SK-N-SH treated with all-trans-retinoic acid at 6 μM for 48 hours (cell line): ENCODE data around the gene MED27.

Source experiments
- ATAC-seq: fragments of 200-7000 bp; cut with Tn5 transposase; 3 replicates; pipeline ENCODE4 v1.9.1; 2020; ENCODE audit warnings: mild to moderate bottlenecking, moderate library complexity
- ARNTL ChIP-seq: fragments of 450-650 bp; formaldehyde crosslinking; IDR thresholded peaks from 2 replicates; pipeline ENCODE4 v1.5.0; 2020; ENCODE audit warnings: low read depth, mild to moderate bottlenecking, moderate library complexity, borderline replicate concordance
- BACH2 ChIP-seq: fragments of 250-450 bp; sonication (Bioruptor Pico); IDR thresholded peaks from 2 replicates; pipeline ENCODE4 v1.9.0; 2021; ENCODE audit warnings: mild to moderate bottlenecking, borderline replicate concordance
- CSDC2 ChIP-seq: fragments of 250-450 bp; sonication (Bioruptor Pico); IDR thresholded peaks from 2 replicates; pipeline ENCODE4 v1.5.0; 2020; ENCODE audit warnings: mild to moderate bottlenecking, moderate library complexity
- GLIS3 ChIP-seq: fragments of 250-450 bp; sonication (Bioruptor Pico); IDR thresholded peaks from 2 replicates; pipeline ENCODE4 v1.5.0; 2020; ENCODE audit warnings: mild to moderate bottlenecking, moderate library complexity
- ISL1 ChIP-seq: fragments of 250-450 bp; sonication (Bioruptor Pico); IDR thresholded peaks from 2 replicates; pipeline ENCODE4 v2.1.2; 2022; ENCODE audit warnings: mild to moderate bottlenecking, moderate library complexity
- OSR1 ChIP-seq: fragments of 250-450 bp; sonication (Bioruptor Pico); IDR thresholded peaks from 2 replicates; pipeline ENCODE4 v1.8.0; 2022; ENCODE audit warnings: moderate library complexity, mild to moderate bottlenecking, inconsistent platforms
- PPARA ChIP-seq: fragments of 250-450 bp; sonication (Bioruptor Pico); IDR thresholded peaks from 2 replicates; pipeline ENCODE4 v1.5.0; 2020; ENCODE audit warnings: mild to moderate bottlenecking, borderline replicate concordance
- RARB ChIP-seq: fragments of 250-450 bp; sonication (Bioruptor Pico); IDR thresholded peaks from 2 replicates; pipeline ENCODE4 v1.8.0; 2021; ENCODE audit warnings: mild to moderate bottlenecking, moderate library complexity
- SNAI2 ChIP-seq: fragments of 250-450 bp; sonication (Bioruptor Pico); IDR thresholded peaks from 2 replicates; pipeline ENCODE4 v1.5.0; 2020; ENCODE audit warnings: mild to moderate bottlenecking, moderate library complexity
- TCF4 ChIP-seq: fragments of 250-450 bp; sonication (Bioruptor Pico); IDR thresholded peaks from 2 replicates; pipeline ENCODE4 v1.8.0; 2021; ENCODE audit warnings: mild to moderate bottlenecking, moderate library complexity, borderline replicate concordance
- TOX ChIP-seq: fragments of 250-450 bp; sonication (Bioruptor Pico); IDR thresholded peaks from 2 replicates; pipeline ENCODE4 v1.8.0; 2021; ENCODE audit warnings: mild to moderate bottlenecking, moderate library complexity, borderline replicate concordance
- ZC3H10 ChIP-seq: fragments of 250-450 bp; sonication (Bioruptor Pico); IDR thresholded peaks from 2 replicates; pipeline ENCODE4 v1.5.1; 2021; ENCODE audit warnings: mild to moderate bottlenecking, moderate library complexity
- ZFP3 ChIP-seq: fragments of 250-450 bp; sonication (Bioruptor Pico); IDR thresholded peaks from 2 replicates; pipeline ENCODE4 v1.5.0; 2020; ENCODE audit warnings: mild to moderate bottlenecking, moderate library complexity
- ZFP30 ChIP-seq: fragments of 450-650 bp; formaldehyde crosslinking; IDR thresholded peaks from 2 replicates; pipeline ENCODE4 v1.5.0; 2022; ENCODE audit warnings: mild to moderate bottlenecking, moderate library complexity
- ZNF565 ChIP-seq: fragments of 450-650 bp; formaldehyde crosslinking; conservative IDR thresholded peaks from 2 replicates; pipeline ENCODE4 v1.5.0; 2020; ENCODE audit warnings: low read depth, mild to moderate bottlenecking, moderate library complexity
- ZNF70 ChIP-seq: fragments of 450-650 bp; formaldehyde crosslinking; IDR thresholded peaks from 2 replicates; pipeline ENCODE4 v1.5.0; 2020; ENCODE audit warnings: mild to moderate bottlenecking, moderate library complexity
- ZNF8 ChIP-seq: fragments of 450-650 bp; formaldehyde crosslinking; IDR thresholded peaks from 2 replicates; pipeline ENCODE4 v1.5.0; 2020; ENCODE audit warnings: mild to moderate bottlenecking, moderate library complexity
- TF ChIP-seq, protein P1 (sequence below): fragments of 250-450 bp; sonication (Bioruptor Pico); IDR thresholded peaks from 2 replicates; pipeline ENCODE4 v1.5.1; 2021; ENCODE audit warnings: mild to moderate bottlenecking, moderate library complexity
- TF ChIP-seq, protein P2 (sequence below): fragments of 250-450 bp; sonication (Bioruptor Pico); IDR thresholded peaks from 2 replicates; pipeline ENCODE4 v1.8.0; 2020; ENCODE audit warnings: mild to moderate bottlenecking, moderate library complexity, borderline replicate concordance
- TF ChIP-seq, protein P3 (sequence below): fragments of 250-450 bp; sonication (Bioruptor Pico); IDR thresholded peaks from 2 replicates; pipeline ENCODE4 v1.8.0; 2021; ENCODE audit warnings: low read depth, mild to moderate bottlenecking, moderate library complexity, borderline replicate concordance
- TF ChIP-seq, protein P4 (sequence below): fragments of 250-450 bp; sonication (Bioruptor Pico); IDR thresholded peaks from 2 replicates; pipeline ENCODE4 v1.5.1; 2020; ENCODE audit warnings: low read depth, mild to moderate bottlenecking, moderate library complexity

The MED27 gene

DNA sequence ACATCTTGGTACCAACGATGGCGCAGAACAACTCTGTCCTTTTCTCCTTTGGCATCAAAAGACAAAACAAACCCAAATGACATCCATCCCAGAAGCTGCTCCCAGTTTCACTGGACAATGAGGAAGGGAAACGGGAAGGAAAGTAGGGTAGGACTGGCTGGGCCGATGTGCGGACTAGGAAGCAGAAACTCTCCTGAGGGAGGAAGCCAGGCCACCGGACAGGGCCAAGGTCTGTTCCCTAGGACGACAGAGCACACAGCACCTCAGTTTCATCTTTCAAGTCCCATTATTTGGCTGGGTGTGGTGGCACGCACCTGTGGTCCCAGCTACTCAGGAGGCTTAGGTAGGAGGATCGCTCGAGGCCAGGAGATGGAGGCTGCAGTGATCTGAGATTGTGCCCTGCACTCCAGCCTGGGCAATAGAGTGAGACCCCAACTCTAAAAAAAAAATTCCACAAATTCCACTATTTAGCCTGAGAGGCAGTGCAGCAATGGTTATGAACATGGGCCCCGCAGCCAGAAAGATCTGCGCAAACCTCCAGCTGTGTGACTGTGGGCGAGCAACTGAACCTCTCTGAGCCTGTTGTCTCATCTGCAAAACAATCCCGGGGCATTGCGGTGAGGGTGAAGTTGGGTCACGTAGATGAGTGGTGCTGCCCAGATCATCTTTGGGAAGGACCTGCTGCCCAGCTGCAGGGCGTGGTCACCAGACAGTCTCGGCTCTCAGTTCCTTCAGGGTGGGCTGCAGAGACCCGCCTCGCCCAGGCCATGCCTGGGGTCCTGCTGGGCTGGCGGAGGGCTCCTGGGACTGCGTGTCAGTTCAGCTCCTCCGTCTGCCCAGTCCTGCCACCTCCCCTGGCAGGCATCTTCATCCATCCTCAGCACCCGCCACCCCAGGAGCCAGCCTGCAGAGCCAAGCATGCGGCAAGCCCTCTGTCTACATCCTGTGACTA lies 238.6 kb downstream of the MED27 start:
- no peak for ATAC-seq
- TF ChIP-seq TCF4 = no peak
- TF ChIP-seq, protein P1, sequence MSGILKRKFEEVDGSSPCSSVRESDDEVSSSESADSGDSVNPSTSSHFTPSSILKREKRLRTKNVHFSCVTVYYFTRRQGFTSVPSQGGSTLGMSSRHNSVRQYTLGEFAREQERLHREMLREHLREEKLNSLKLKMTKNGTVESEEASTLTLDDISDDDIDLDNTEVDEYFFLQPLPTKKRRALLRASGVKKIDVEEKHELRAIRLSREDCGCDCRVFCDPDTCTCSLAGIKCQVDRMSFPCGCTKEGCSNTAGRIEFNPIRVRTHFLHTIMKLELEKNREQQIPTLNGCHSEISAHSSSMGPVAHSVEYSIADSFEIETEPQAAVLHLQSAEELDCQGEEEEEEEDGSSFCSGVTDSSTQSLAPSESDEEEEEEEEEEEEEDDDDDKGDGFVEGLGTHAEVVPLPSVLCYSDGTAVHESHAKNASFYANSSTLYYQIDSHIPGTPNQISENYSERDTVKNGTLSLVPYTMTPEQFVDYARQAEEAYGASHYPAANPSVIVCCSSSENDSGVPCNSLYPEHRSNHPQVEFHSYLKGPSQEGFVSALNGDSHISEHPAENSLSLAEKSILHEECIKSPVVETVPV (CRISPR knock-in tag) = no peak
- TF ChIP-seq, protein P2, sequence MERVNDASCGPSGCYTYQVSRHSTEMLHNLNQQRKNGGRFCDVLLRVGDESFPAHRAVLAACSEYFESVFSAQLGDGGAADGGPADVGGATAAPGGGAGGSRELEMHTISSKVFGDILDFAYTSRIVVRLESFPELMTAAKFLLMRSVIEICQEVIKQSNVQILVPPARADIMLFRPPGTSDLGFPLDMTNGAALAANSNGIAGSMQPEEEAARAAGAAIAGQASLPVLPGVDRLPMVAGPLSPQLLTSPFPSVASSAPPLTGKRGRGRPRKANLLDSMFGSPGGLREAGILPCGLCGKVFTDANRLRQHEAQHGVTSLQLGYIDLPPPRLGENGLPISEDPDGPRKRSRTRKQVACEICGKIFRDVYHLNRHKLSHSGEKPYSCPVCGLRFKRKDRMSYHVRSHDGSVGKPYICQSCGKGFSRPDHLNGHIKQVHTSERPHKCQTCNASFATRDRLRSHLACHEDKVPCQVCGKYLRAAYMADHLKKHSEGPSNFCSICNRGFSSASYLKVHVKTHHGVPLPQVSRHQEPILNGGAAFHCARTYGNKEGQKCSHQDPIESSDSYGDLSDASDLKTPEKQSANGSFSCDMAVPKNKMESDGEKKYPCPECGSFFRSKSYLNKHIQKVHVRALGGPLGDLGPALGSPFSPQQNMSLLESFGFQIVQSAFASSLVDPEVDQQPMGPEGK = no peak
- TF ChIP-seq BACH2 (CRISPR knock-in tag) = no peak
- TF ChIP-seq, protein P3, sequence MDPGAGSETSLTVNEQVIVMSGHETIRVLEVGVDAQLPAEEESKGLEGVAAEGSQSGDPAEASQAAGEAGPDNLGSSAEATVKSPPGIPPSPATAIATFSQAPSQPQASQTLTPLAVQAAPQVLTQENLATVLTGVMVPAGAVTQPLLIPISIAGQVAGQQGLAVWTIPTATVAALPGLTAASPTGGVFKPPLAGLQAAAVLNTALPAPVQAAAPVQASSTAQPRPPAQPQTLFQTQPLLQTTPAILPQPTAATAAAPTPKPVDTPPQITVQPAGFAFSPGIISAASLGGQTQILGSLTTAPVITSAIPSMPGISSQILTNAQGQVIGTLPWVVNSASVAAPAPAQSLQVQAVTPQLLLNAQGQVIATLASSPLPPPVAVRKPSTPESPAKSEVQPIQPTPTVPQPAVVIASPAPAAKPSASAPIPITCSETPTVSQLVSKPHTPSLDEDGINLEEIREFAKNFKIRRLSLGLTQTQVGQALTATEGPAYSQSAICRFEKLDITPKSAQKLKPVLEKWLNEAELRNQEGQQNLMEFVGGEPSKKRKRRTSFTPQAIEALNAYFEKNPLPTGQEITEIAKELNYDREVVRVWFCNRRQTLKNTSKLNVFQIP (CRISPR knock-in tag) = no peak
- no peak for TF ChIP-seq GLIS3 (CRISPR knock-in tag)
- TF ChIP-seq RARB = no peak

DNA sequence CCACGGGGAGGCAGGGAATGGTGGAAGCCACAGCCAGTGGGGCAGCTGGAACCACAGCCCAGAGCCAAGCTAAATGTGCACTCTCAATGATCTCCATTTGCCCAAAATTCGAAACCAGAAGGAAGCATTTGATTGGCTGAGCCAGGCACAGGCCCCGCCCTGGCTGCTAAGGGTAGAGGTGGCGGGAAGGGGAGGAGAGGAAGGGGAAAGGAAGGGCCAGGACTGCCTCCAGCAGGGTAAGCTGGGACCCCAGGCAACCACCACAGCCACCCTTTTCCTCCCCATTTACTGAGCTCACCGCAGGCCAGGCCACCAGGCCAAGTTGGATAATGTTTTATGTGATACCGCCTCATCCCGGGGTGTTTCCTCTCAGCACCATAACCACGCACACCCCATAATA lies 239.4 kb downstream of the MED27 start:
- no peak for TF ChIP-seq ZNF565
- no peak for TF ChIP-seq SNAI2 (CRISPR knock-in tag)
- TF ChIP-seq, protein P4, sequence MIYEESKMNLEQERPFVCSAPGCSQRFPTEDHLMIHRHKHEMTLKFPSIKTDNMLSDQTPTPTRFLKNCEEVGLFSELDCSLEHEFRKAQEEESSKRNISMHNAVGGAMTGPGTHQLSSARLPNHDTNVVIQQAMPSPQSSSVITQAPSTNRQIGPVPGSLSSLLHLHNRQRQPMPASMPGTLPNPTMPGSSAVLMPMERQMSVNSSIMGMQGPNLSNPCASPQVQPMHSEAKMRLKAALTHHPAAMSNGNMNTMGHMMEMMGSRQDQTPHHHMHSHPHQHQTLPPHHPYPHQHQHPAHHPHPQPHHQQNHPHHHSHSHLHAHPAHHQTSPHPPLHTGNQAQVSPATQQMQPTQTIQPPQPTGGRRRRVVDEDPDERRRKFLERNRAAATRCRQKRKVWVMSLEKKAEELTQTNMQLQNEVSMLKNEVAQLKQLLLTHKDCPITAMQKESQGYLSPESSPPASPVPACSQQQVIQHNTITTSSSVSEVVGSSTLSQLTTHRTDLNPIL (CRISPR knock-in tag) = no peak
- TF ChIP-seq RARB = no peak
- no peak for TF ChIP-seq TCF4
- no peak for TF ChIP-seq CSDC2 (CRISPR knock-in tag)
- TF ChIP-seq ZNF70 (CRISPR knock-in tag) = no peak
- TF ChIP-seq, protein P2 = no peak
- no peak for TF ChIP-seq ZFP30 (CRISPR knock-in tag)
- no peak for TF ChIP-seq BACH2 (CRISPR knock-in tag)
- no peak for TF ChIP-seq ARNTL (CRISPR knock-in tag)
- no peak for TF ChIP-seq OSR1 (CRISPR knock-in tag)
- no peak for TF ChIP-seq PPARA (CRISPR knock-in tag)
- TF ChIP-seq, all 23 proteins: peak for 0

DNA sequence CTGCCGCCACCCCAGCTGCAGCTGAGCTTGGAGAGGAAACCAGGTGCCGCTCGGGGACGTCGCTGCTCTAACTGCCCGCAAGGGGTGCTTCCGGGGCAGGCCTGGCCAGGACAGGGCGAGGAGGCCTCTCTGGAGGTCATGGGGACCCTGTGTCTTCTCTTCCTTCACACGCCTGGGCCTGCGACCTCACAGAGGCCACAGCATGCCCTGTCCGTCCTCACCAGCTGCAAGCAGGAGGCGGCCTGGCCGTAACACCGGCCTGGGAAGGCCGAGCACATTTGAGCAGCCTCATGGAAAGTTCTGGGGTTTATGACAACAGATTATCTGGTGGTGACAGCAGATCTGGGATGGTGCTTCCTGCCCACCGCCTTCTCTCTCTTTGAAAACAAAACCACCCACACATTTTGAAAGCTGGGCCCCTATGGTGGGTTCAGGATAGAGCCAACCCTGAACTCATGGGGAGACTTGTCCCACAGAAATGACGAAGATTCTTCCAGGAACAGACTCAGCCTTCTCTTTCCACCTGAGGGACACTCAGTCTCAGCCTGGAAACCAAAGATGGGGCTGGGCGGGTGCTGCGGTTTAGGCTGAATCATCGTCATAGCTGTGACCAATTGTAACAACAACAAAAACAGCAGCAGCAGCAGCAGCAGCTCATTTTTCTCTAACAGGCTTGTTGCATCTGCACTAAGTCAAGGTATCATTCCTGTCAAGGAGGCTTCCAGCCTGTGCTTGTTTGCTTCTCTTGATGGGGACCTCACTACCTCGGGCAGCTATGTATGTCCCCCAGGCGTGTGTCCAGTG lies 240.2 kb downstream of the MED27 start:
- ATAC-seq = no peak
- TF ChIP-seq BACH2 (CRISPR knock-in tag) (no peak), SNAI2 (CRISPR knock-in tag) (no peak), ZFP30 (CRISPR knock-in tag) (no peak), ZC3H10 (no peak), TOX (CRISPR knock-in tag) (no peak), ZNF565 (no peak), ISL1 (no peak), ZNF8 (CRISPR knock-in tag) (no peak), ARNTL (CRISPR knock-in tag) (no peak), ZFP3 (CRISPR knock-in tag) (no peak), ZNF70 (CRISPR knock-in tag) (no peak), PPARA (CRISPR knock-in tag) (no peak)
- TF ChIP-seq, protein P1 (CRISPR knock-in tag) = no peak

More for the DNA sequence above, 239.4 kb downstream of the MED27 start:
- ATAC-seq = no peak
